ENCODE measurements around the gene TPRG1. TPM values are rescaled to one million over a fixed set of nuclear protein-coding genes. Genes with fewer than 3 reads are reported as not detected.

Gene TPRG1
- total RNA-seq, 3 donors from 2014 or later: 1.4 to 3.2 (median 2.2) TPM

GRCh38 chr3:189355115-189355480 lies 183.3 kb downstream of the TPRG1 start:
- H3K36me3 ChIP-seq (ENCODE audit: low read depth): no peaks in the 10 kb centered on the region
- intact Hi-C loops (cut with DNase I, micrococcal nuclease): no loop called here
- no peak for TF ChIP-seq CTCF (IDR thresholded peaks at IDR 0.05)
- H3K4me3 ChIP-seq: no peak overlapping the region
- H3K9me3 ChIP-seq: no peaks in the 10 kb centered on the region
- H3K4me1 ChIP-seq (ENCODE audit: low read depth): peaks cover 16% of the 10 kb centered on the region
- DNase-seq (no peak), ATAC-seq (no peak)

DNA sequence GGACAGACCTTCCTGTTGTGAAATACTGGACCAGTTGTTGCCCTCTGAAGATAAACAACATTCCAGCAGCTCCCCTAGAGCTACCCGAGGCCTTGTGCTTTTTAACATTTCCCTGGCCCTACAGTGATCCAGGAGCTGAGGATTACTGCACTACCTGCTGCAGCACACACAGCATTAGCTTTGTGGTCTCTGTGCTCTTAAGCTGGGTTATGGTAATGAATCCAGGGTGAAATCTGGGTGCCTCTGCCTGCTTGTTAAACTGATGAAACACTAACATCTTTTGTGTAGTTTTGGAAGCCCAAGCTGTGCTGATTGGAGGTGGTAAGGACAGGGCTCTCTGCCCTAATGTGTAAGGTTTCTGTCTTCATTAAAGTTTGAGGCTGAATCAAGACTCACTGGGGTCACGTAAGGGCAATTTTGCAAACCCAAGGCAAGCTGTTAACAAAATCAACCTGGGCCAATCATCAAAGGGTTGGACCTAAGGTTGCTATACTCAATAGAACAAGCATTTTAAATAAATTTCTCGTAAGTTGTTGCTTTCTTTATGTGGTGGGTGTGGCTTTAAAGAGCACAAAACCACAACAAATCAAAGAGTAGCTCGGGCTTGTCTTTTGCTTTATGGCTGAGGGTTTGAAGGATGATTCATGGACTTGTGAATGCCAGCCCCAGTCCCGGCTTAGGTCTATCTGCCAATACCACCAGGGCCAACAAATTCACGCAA lies 183.9 kb downstream of the TPRG1 start:
- no peak for TF ChIP-seq CTCF (IDR thresholded peaks at IDR 0.05)
- Histone ChIP-seq H3K4me3 (no peak overlapping the region), H3K9me3 (no peaks in the 10 kb centered on the region), H3K4me1 (ENCODE audit: low read depth) (peaks cover 16% of the 10 kb centered on the region), H3K36me3 (ENCODE audit: low read depth) (no peaks in the 10 kb centered on the region)
- peak; percentile 75 for ATAC-seq
- peak in 1 of 3 donors; percentile 31 for DNase-seq
- intact Hi-C loops (cut with DNase I, micrococcal nuclease): no loop called here

DNA sequence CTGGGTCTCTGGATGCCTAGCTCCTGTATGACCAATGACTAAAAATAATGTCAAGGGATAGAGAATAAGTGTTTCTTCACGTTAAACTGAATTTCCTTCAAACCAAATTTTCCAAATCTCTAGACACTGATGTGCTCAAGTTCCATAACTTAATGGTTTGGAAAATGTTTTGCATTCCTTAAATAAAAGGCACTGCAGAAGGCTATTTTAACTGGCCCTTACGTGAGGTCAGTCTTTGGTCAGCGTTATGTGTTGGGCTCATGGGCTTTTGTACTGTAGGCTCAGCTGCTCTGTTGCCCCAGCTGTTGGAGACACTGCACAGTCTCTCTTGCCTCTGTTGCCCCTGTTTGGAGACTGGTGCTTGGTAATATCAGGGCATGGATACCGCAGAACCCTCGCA lies 188.5 kb downstream of the TPRG1 start:
- Histone ChIP-seq H3K4me3 (no peak overlapping the region), H3K9me3 (no peaks in the 10 kb centered on the region), H3K36me3 (ENCODE audit: low read depth) (no peaks in the 10 kb centered on the region), H3K4me1 (ENCODE audit: low read depth) (peaks cover 11% of the 10 kb centered on the region)
- no peak for ATAC-seq
- no peak for TF ChIP-seq CTCF (IDR thresholded peaks at IDR 0.05)
- intact Hi-C loops (cut with DNase I, micrococcal nuclease): no loop called here
- no peak for DNase-seq

GRCh38 chr3:189361103-189361835 lies 189.5 kb downstream of the TPRG1 start:
- intact Hi-C loops (cut with DNase I, micrococcal nuclease): no loop called here
- ATAC-seq (no peak), DNase-seq (no peak)
- TF ChIP-seq CTCF (IDR thresholded peaks at IDR 0.05): no peak
- H3K4me3 ChIP-seq: no peak overlapping the region
- peaks cover under 1% of the 10 kb centered on the region for H3K4me1 ChIP-seq (ENCODE audit: low read depth)
- H3K9me3 ChIP-seq: no peaks in the 10 kb centered on the region
- no peaks in the 10 kb centered on the region for H3K36me3 ChIP-seq (ENCODE audit: low read depth)

- Histone ChIP-seq H3K4me1 (ENCODE audit: low read depth) (no peaks in the 10 kb centered on the region), H3K9me3 (no peaks in the 10 kb centered on the region), H3K4me3 (no peak overlapping the region), H3K36me3 (ENCODE audit: low read depth) (no peaks in the 10 kb centered on the region)
- ATAC-seq (no peak), DNase-seq (no peak)
- intact Hi-C loops (cut with DNase I, micrococcal nuclease): no loop called here
- TF ChIP-seq CTCF (IDR thresholded peaks at IDR 0.05): no peak
Measured at GRCh38 chr3:189363590-189364255, 192.0 kb downstream of the TPRG1 start.
